Tibial nerve (tissue), 4 donors: Measurements from ENCODE around the gene TMEFF2.

Experiments
- EP300 ChIP-seq, 2 donors: sonication (generic); formaldehyde crosslinking; IDR thresholded peaks; one replicate each; pipeline ENCODE4 v1.6.1; 2017; ENCODE audit warnings: antibody characterized with exemption in 2 of 2, mild to moderate bottlenecking in 1 of 2
- POLR2A ChIP-seq, 2 donors: fragments of 450-650 bp; IDR thresholded peaks; one replicate each; pipeline ENCODE4 v1.6.1; 2017; ENCODE audit warnings: antibody characterized with exemption in 2 of 2, mild to moderate bottlenecking in 2 of 2, moderate library complexity in 2 of 2
- TF ChIP-seq, protein P1 (sequence below), 5 experiments: fragments of 200-600 bp in 3 of 5; fragments of 450-650 bp in 2 of 5; sonication (generic) in 3 of 5; IDR thresholded peaks; one replicate each; pipeline ENCODE4 v1.5.1; 2016 to 2019; ENCODE audit warnings: antibody characterized with exemption in 5 of 5, mild to moderate bottlenecking in 3 of 5, moderate library complexity in 2 of 5

GRCh38 chr2:192087398-192087958 is 107.3 kb downstream of the TMEFF2 start:
- TF ChIP-seq, protein P1, sequence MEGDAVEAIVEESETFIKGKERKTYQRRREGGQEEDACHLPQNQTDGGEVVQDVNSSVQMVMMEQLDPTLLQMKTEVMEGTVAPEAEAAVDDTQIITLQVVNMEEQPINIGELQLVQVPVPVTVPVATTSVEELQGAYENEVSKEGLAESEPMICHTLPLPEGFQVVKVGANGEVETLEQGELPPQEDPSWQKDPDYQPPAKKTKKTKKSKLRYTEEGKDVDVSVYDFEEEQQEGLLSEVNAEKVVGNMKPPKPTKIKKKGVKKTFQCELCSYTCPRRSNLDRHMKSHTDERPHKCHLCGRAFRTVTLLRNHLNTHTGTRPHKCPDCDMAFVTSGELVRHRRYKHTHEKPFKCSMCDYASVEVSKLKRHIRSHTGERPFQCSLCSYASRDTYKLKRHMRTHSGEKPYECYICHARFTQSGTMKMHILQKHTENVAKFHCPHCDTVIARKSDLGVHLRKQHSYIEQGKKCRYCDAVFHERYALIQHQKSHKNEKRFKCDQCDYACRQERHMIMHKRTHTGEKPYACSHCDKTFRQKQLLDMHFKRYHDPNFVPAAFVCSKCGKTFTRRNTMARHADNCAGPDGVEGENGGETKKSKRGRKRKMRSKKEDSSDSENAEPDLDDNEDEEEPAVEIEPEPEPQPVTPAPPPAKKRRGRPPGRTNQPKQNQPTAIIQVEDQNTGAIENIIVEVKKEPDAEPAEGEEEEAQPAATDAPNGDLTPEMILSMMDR (IDR thresholded peaks at IDR 0.05): no peak
- TF ChIP-seq EP300 (IDR thresholded peaks at IDR 0.05) (no peak), POLR2A (IDR thresholded peaks at IDR 0.05) (no peak)
